ENCODE results near the gene TPRG1L. TPM values are rescaled to one million over a fixed set of nuclear protein-coding genes. Genes with fewer than 3 reads are reported as not detected.

Gene TPRG1L
- total RNA-seq, 4 donors from 2014 or later, result 36.8 to 55.3 (median 50.3) TPM

DNA sequence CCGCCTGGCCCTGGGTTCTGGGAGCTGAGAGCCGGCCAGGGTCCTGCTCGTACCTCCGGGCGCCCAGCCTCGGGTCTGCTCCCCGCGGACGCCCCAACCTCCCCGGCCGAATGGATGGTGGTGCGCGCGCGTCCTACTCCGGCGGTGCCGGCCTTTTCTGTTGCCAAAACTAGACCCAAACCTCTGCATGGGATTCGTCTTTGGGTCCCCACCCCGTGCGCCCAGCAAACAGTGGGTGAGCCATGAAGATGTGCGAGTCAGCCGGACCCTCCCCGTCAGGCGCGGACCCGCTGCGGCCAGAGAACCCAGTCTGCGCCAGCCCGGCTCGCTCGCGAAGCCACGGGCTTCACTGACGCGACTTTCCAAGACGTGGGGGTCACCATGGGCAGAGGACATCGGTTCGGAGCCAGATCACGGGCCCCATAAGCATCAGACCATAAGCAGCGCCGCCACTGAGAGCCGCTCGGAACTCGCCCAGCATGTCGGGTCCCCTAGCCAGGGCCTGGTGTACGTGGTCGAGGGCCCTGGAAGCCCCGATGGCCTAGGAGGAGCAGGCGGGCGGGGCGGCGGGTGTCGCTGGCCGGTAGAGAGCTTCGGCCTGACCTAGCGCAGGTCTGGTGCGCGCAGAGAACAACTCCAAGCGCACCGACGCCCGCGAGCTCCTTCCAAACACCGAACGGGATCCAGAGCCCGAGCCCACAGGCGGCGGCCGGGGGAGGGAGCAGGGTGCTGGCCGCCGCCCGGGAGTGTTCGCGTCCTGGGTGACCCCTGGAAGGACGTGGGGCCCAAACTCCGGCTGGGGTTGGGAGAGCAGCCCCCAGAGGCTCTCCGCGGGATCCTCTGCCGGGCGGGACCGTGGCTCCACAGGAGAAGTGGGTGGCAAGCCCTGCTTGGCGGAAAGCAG lies 26.5 kb downstream of the TPRG1L start:
- Histone ChIP-seq H3K4me3 (peak overlapping the region; percentile 83 to 92 (median 88)), H3K27me3 (peaks cover 9 to 60% (median 43%) of the 10 kb centered on the region in 4 donors), H3K9me3 (no peaks in the 10 kb centered on the region), H3K4me1 (peaks cover 30 to 49% (median 44%) of the 10 kb centered on the region in 4 donors), H3K36me3 (peaks cover 8 to 17% (median 12%) of the 10 kb centered on the region in 4 donors), H3K27ac (replicated peaks in 1 of 4) (no peak overlapping the region)
- WGBS, result 18% methylated on average over 24 of the region's 83 CpGs
- no peak for DNase-seq (ENCODE audit: extremely low spot score)
- intact Hi-C loops (cut with DNase I), result no loop called here
- no peak for TF ChIP-seq EP300 (IDR thresholded peaks at IDR 0.05)
- no peak for TF ChIP-seq POLR2AphosphoS5 (IDR thresholded peaks at IDR 0.05)
- TF ChIP-seq POLR2A (IDR thresholded peaks at IDR 0.05; ENCODE audit: low read depth), result no peak
- TF ChIP-seq, protein P1, sequence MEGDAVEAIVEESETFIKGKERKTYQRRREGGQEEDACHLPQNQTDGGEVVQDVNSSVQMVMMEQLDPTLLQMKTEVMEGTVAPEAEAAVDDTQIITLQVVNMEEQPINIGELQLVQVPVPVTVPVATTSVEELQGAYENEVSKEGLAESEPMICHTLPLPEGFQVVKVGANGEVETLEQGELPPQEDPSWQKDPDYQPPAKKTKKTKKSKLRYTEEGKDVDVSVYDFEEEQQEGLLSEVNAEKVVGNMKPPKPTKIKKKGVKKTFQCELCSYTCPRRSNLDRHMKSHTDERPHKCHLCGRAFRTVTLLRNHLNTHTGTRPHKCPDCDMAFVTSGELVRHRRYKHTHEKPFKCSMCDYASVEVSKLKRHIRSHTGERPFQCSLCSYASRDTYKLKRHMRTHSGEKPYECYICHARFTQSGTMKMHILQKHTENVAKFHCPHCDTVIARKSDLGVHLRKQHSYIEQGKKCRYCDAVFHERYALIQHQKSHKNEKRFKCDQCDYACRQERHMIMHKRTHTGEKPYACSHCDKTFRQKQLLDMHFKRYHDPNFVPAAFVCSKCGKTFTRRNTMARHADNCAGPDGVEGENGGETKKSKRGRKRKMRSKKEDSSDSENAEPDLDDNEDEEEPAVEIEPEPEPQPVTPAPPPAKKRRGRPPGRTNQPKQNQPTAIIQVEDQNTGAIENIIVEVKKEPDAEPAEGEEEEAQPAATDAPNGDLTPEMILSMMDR (IDR thresholded peaks at IDR 0.05), result no peak

DNA sequence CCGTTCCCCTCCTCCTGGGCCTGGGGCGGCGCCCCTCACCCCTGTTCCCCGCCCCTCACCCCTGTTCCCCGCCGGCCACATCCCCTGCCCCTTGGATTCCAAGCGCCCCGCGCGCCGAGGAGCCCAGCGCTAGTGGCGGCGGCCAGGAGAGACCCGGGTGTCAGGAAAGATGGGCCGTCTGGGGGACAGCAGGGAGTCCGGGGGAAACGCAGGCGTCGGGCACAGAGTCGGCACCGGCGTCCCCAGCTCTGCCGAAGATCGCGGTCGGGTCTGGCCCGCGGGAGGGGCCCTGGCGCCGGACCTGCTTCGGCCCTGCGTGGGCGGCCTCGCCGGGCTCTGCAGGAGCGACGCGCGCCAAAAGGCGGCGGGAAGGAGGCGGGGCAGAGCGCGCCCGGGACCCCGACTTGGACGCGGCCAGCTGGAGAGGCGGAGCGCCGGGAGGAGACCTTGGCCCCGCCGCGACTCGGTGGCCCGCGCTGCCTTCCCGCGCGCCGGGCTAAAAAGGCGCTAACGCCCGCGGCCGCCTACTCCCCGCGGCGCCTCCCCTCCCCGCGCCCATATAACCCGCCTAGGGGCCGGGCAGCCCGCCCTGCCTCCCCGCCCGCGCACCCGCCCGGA lies 27.2 kb downstream of the TPRG1L start, which contains the start of gene TP73:
Gene TP73 (plus strand): TSS at position 587 of the 618 bp plus-strand sequence. CDS start 29,850 bp downstream, outside the sequence.
- H3K4me1 ChIP-seq, result peaks cover 30 to 49% (median 44%) of the 10 kb centered on the region in 4 donors
- TF ChIP-seq, protein P1 (IDR thresholded peaks at IDR 0.05), result no peak
- TF ChIP-seq EP300 (IDR thresholded peaks at IDR 0.05) (no peak), POLR2AphosphoS5 (IDR thresholded peaks at IDR 0.05) (no peak), POLR2A (IDR thresholded peaks at IDR 0.05; ENCODE audit: low read depth) (no peak)
- peaks cover under 1 to 10% (median 5%) of the 10 kb centered on the region in 4 donors for H3K36me3 ChIP-seq
- peaks cover 9 to 68% (median 43%) of the 10 kb centered on the region in 4 donors for H3K27me3 ChIP-seq
- H3K9me3 ChIP-seq, result no peaks in the 10 kb centered on the region
- peak within 1 kb of the TSS; percentile 83 to 92 (median 88) for H3K4me3 ChIP-seq
- no peak for DNase-seq (ENCODE audit: extremely low spot score)
- intact Hi-C loops (cut with DNase I), result no loop called here
- H3K27ac ChIP-seq (replicated peaks in 1 of 4), result no peak within 1 kb of the TSS
- no CpG with 5 or more reads among the region's 80 CpGs for WGBS

GRCh38 chr1:3652548-3653285 lies 27.9 kb downstream of the TPRG1L start:
- peaks cover 30 to 49% (median 44%) of the 10 kb centered on the region in 4 donors for H3K4me1 ChIP-seq
- TF ChIP-seq EP300 (IDR thresholded peaks at IDR 0.05) (no peak), POLR2A (IDR thresholded peaks at IDR 0.05; ENCODE audit: low read depth) (no peak), POLR2AphosphoS5 (IDR thresholded peaks at IDR 0.05) (no peak)
- TF ChIP-seq, protein P1 (IDR thresholded peaks at IDR 0.05), result no peak
- peaks cover 9 to 74% (median 45%) of the 10 kb centered on the region in 4 donors for H3K27me3 ChIP-seq
- H3K4me3 ChIP-seq, result peak overlapping the region; percentile 83 to 92 (median 88)
- 3% methylated on average over 20 of the region's 68 CpGs for WGBS
- intact Hi-C loops (cut with DNase I), result no loop called here
- no peaks in the 10 kb centered on the region for H3K9me3 ChIP-seq
- no peak overlapping the region for H3K27ac ChIP-seq (replicated peaks in 1 of 4)
- DNase-seq (ENCODE audit: extremely low spot score), result no peak
- H3K36me3 ChIP-seq, result peaks cover 0 to 3% (median 0%) of the 10 kb centered on the region in 4 donors

GRCh38 chr1:3653286-3653618 lies 28.4 kb downstream of the TPRG1L start:
- intact Hi-C loops (cut with DNase I), result no loop called here
- no peaks in the 10 kb centered on the region for H3K36me3 ChIP-seq
- no peak for DNase-seq (ENCODE audit: extremely low spot score)
- peaks cover 30 to 49% (median 44%) of the 10 kb centered on the region in 4 donors for H3K4me1 ChIP-seq
- no peak overlapping the region for H3K4me3 ChIP-seq
- peaks cover 9 to 80% (median 45%) of the 10 kb centered on the region in 4 donors for H3K27me3 ChIP-seq
- H3K27ac ChIP-seq (replicated peaks in 1 of 4), result no peak overlapping the region
- H3K9me3 ChIP-seq, result no peaks in the 10 kb centered on the region
- 57% methylated on average over 8 of the region's 10 CpGs for WGBS
- TF ChIP-seq POLR2A (IDR thresholded peaks at IDR 0.05; ENCODE audit: low read depth) (no peak), POLR2AphosphoS5 (IDR thresholded peaks at IDR 0.05) (no peak), EP300 (IDR thresholded peaks at IDR 0.05) (no peak)
- TF ChIP-seq, protein P1 (IDR thresholded peaks at IDR 0.05), result no peak

Data from esophagus muscularis mucosa (tissue), 4 donors.